HepG2 (cell line): ENCODE results near the gene SYT7. TPM values are rescaled to one million over a fixed set of nuclear protein-coding genes. Genes with fewer than 3 reads are reported as not detected.

Experiments used
- ATAC-seq: fragments of 200-7000 bp; cut with Tn5 transposase; 3 replicates; pipeline ENCODE4 v1.9.1; 2020; ENCODE audit warnings: mild to moderate bottlenecking, moderate library complexity
- BruUV-seq: library from RNA; stranded (reverse); fragments of 400-500 nt; replicated peaks from 2 replicates; lab custom pipeline; 2021; lab: Mats Ljungman, UMichigan
- CTCF ChIA-PET: fragments of 300-600 bp; formaldehyde crosslinking; extraction: SDS; loops from one replicate; lab custom pipeline; 2021; ENCODE audit warnings: low total read pairs, inconsistent platforms, low intra/inter-chr PET ratio; lab: Yijun Ruan, JAX
- POLR2A ChIA-PET: fragments of 350-600 bp; sonication (Branson Sonifier 250); formaldehyde crosslinking; loops from one replicate; lab custom pipeline; 2020; ENCODE audit warnings: antibody characterized with exemption, inconsistent platforms; lab: Yijun Ruan, JAX
- DNase-seq: peaks from one replicate; pipeline ENCODE4 v3.0.0-alpha.2; 2015; ENCODE audit warnings: low spot score
- FAIRE-seq: peaks from 3 replicates; lab custom pipeline; 2011; peaks lifted over from hg19 to GRCh38; lab: Jason Lieb, UNC
- H2AFZ ChIP-seq: one replicate; pipeline ENCODE4 v1.6.1; 2011; ENCODE audit warnings: low read length, inconsistent platforms
- H3K27ac ChIP-seq: fragments of 300-600 bp; 3 replicates; pipeline ENCODE4 v1.8.0; 2011; ENCODE audit warnings: mixed run types, mild to moderate bottlenecking, mixed read lengths, low read length, inconsistent platforms; ENCODE audit not compliant: insufficient read depth; ENCODE audit errors: extremely low read length
- H3K27me3 ChIP-seq, 2 experiments: fragments of 200-600 bp in 1 of 2; 2 replicates in 1 of 2; 3 replicates in 1 of 2; pipeline versions ENCODE4 v1.6.0 to v1.8.0; 2011; ENCODE audit warnings: low read length in 2 of 2, mild to moderate bottlenecking in 2 of 2, moderate library complexity in 2 of 2, inconsistent platforms in 1 of 2; ENCODE audit not compliant: insufficient read depth in 2 of 2, control insufficient read depth in 1 of 2
- H3K36me3 ChIP-seq, 2 experiments: fragments of 200-600 bp in 1 of 2; replicated peaks in 1 of 2; 2 replicates in 1 of 2; 3 replicates in 1 of 2; pipeline versions ENCODE4 v1.5.1 to v1.8.0; 2011; ENCODE audit warnings: low read length in 2 of 2, inconsistent platforms in 1 of 2; ENCODE audit not compliant: insufficient read depth in 2 of 2, control insufficient read depth in 1 of 2
- H3K4me1 ChIP-seq: 2 replicates; pipeline ENCODE4 v1.5.1; 2012; ENCODE audit warnings: low read length, inconsistent platforms; ENCODE audit not compliant: insufficient read depth
- H3K4me2 ChIP-seq: 2 replicates; pipeline ENCODE4 v1.6.0; 2011; ENCODE audit warnings: low read depth, low read length, inconsistent platforms
- H3K4me3 ChIP-seq, 3 experiments: fragments of 200-600 bp in 1 of 3; sonication (generic), shearing (Covaris generic) in 1 of 3; replicated peaks in 1 of 3; 2 replicates each; pipeline ENCODE4 v1.5.1; 2011 to 2016; ENCODE audit warnings: low read length in 3 of 3, inconsistent platforms in 2 of 3, low read depth in 2 of 3, mild to moderate bottlenecking in 2 of 3, control low read depth in 1 of 3, mixed read lengths in 1 of 3; ENCODE audit not compliant: insufficient read depth in 1 of 3
- H3K79me2 ChIP-seq: one replicate; pipeline ENCODE4 v1.6.1; 2011; ENCODE audit warnings: low read length, inconsistent platforms; ENCODE audit not compliant: insufficient read depth
- H3K9ac ChIP-seq: 2 replicates; pipeline ENCODE4 v1.6.0; 2011; ENCODE audit warnings: mild to moderate bottlenecking, low read depth, low read length, inconsistent platforms; ENCODE audit not compliant: insufficient read depth
- H3K9me3 ChIP-seq: 2 replicates; pipeline ENCODE4 v1.5.1; 2012; ENCODE audit warnings: mild to moderate bottlenecking, low read length
- H4K20me1 ChIP-seq: 2 replicates; pipeline ENCODE4 v1.6.0; 2011; ENCODE audit warnings: inconsistent platforms, mild to moderate bottlenecking, low read length, moderate library complexity; ENCODE audit not compliant: insufficient read depth
- CAMTA2 ChIP-seq: sonication (generic); formaldehyde crosslinking; IDR thresholded peaks from 2 replicates; pipeline ENCODE4 v1.4.0; 2020; ENCODE audit warnings: mild to moderate bottlenecking, missing genetic modification reagents, borderline replicate concordance
- CTCF ChIP-seq: sonication (generic); formaldehyde crosslinking; IDR thresholded peaks from 2 replicates; pipeline ENCODE4 v1.5.0; 2020; ENCODE audit warnings: mild to moderate bottlenecking, missing genetic modification reagents, moderate library complexity
- MAZ ChIP-seq, 2 experiments: sonication (generic) in 1 of 2; formaldehyde crosslinking in 1 of 2; IDR thresholded peaks; 2 replicates each; pipeline versions ENCODE4 v1.5.0 to v1.6.1; 2012 to 2020; ENCODE audit warnings: low read depth in 2 of 2, mild to moderate bottlenecking in 2 of 2, borderline replicate concordance in 1 of 2, improper control_type of control experiment in 1 of 2, low read length in 1 of 2, missing genetic modification reagents in 1 of 2, moderate library complexity in 1 of 2
- MED13 ChIP-seq: sonication (generic); formaldehyde crosslinking; IDR thresholded peaks from 2 replicates; pipeline ENCODE4 v1.5.0; 2020; ENCODE audit warnings: missing genetic modification reagents
- MYC ChIP-seq: sonication (generic); formaldehyde crosslinking; IDR thresholded peaks from 2 replicates; pipeline ENCODE4 v1.9.0; 2021; ENCODE audit warnings: missing genetic modification reagents, borderline replicate concordance
- NFKB2 ChIP-seq: sonication (generic); formaldehyde crosslinking; IDR thresholded peaks from 2 replicates; pipeline ENCODE4 v1.4.0; 2020; ENCODE audit warnings: missing genetic modification reagents, borderline replicate concordance
- SRF ChIP-seq: IDR thresholded peaks from 2 replicates; pipeline ENCODE4 v1.6.1; 2011; ENCODE audit warnings: mild to moderate bottlenecking, low read depth, low read length, moderate library complexity
- STAG1 ChIP-seq: sonication (generic); formaldehyde crosslinking; IDR thresholded peaks from 2 replicates; pipeline ENCODE4 v1.4.0; 2020; ENCODE audit warnings: missing genetic modification reagents
- TBX2 ChIP-seq: sonication (generic); formaldehyde crosslinking; IDR thresholded peaks from 2 replicates; pipeline ENCODE4 v1.5.0; 2020; ENCODE audit warnings: missing genetic modification reagents, mild to moderate bottlenecking, borderline replicate concordance
- TGIF2 ChIP-seq: IDR thresholded peaks from 2 replicates; pipeline ENCODE4 v1.6.1; 2016; ENCODE audit warnings: control low read depth, missing compliant biosample characterization
- ZNF468 ChIP-seq: sonication (generic); formaldehyde crosslinking; IDR thresholded peaks from 2 replicates; pipeline ENCODE4 v1.8.0; 2022; ENCODE audit warnings: mild to moderate bottlenecking, moderate library complexity, missing genetic modification reagents
- ZNF574 ChIP-seq: sonication (generic); formaldehyde crosslinking; IDR thresholded peaks from 2 replicates; pipeline ENCODE4 v1.4.0; 2020; ENCODE audit warnings: missing genetic modification reagents
- ZNF687 ChIP-seq: sonication (generic); formaldehyde crosslinking; IDR thresholded peaks from 2 replicates; pipeline ENCODE4 v1.5.1; 2020; ENCODE audit warnings: mild to moderate bottlenecking, missing genetic modification reagents, moderate library complexity
- ZNF703 ChIP-seq: sonication (generic); formaldehyde crosslinking; IDR thresholded peaks from 2 replicates; pipeline ENCODE4 v1.5.1; 2020; ENCODE audit warnings: missing genetic modification reagents, mild to moderate bottlenecking, moderate library complexity, borderline replicate concordance
- WGBS: methylation state at CpG from one replicate; pipeline ENCODE4 v1.1.6; 2017; ENCODE audit warnings: low lambda C conversion rate; 5-methylcytosine and 5-hydroxymethylcytosine counted together
- in situ Hi-C: cut with HindIII; loops from 2 replicates; pipeline ENCODE4 v1.10.0; 2017; ENCODE audit warnings: low pct_unique_long_range_greater_than_20kb; ENCODE audit not compliant: extremely low pct_ligation_motif_present
- intact Hi-C: fragments of 100-400 bp; cut with micrococcal nuclease; formaldehyde crosslinking; loops from one replicate; pipeline ENCODE4 v1.10.0; 2022; ENCODE audit not compliant: unreplicated experiment
- polyA plus RNA-seq, 8 experiments: library from polyadenylated mRNA; depleted of rRNA in 3 of 8; stranded (reverse) in 7 of 8; unstranded in 1 of 8; fragments of >200 nt; fragmentation: Illumina TruSeq in 4 of 8; extraction: Trizol in 4 of 8; gene quantifications; 2 replicates each; pipeline versions ENCODE4 v1.2.1 to v1.2.3, GENCODE V29; 2011 to 2016; ENCODE audit warnings: low read depth in 4 of 8, missing spikeins in 1 of 8, mixed read lengths in 1 of 8; ENCODE audit not compliant: insufficient read depth in 1 of 8
- total RNA-seq, 5 experiments: library from RNA; depleted of rRNA; stranded (reverse); fragments of >200 nt; fragmentation: Illumina TruSeq; extraction: Trizol; gene quantifications; 2 replicates each; pipeline ENCODE4 v1.2.3, GENCODE V29; 2016; ENCODE audit warnings: low read depth in 1 of 5

The SYT7 gene
- total and polyA plus RNA-seq, 2 of the 13 experiments (the other 11 are each of a cell fraction or from before 2014, with no cell fraction given): 1.4 to 4.4 TPM

GRCh38 chr11:61482513-61482912 lies 98.4 kb downstream of the SYT7 start:
- no peak overlapping the region for H3K27ac ChIP-seq
- H2AFZ ChIP-seq: no peak overlapping the region
- no peak overlapping the region; a peak in 1 of 6 replicates for H3K4me3 ChIP-seq
- no peaks in the 10 kb centered on the region for H3K79me2 ChIP-seq
- H3K36me3 ChIP-seq: no peaks in the 10 kb centered on the region
- peaks cover 42% of the 10 kb centered on the region for H3K4me1 ChIP-seq
- DNase-seq (no peak), ATAC-seq (peak; percentile 76), FAIRE-seq (no peak)
- intact Hi-C loops: no loop called here
- WGBS: 14% methylated on average over 1 of the region's 7 CpGs
- peaks cover 2 to 48% of the 10 kb centered on the region in 2 experiments for H3K27me3 ChIP-seq
- peak overlapping the region; percentile 22 for H3K4me2 ChIP-seq
- no peaks in the 10 kb centered on the region for H4K20me1 ChIP-seq
- no peak overlapping the region for H3K9ac ChIP-seq
- POLR2A ChIA-PET: no interaction called here
- no peaks in the 10 kb centered on the region for H3K9me3 ChIP-seq
- BruUV-seq: no TSS peak
- TF ChIP-seq TGIF2 (CRISPR knock-in tag) (no peak), ZNF468 (CRISPR knock-in tag) (no peak), TBX2 (CRISPR knock-in tag) (no peak), MYC (0 out of 2 replicates have a peak, but pooled peaks have one; percentile 28), CAMTA2 (CRISPR knock-in tag) (no peak), ZNF703 (CRISPR knock-in tag) (no peak), STAG1 (CRISPR knock-in tag) (peak; percentile 17; the same call in 1 of the 2 replicates), NFKB2 (CRISPR knock-in tag) (0 out of 2 replicates have a peak, but pooled peaks have one; percentile 33), MAZ (IDR thresholded peaks at IDR 0.05; ENCODE audit: borderline replicate concordance, low read depth, low read length) (no peak), MAZ (CRISPR knock-in tag; IDR thresholded peaks at IDR 0.05; ENCODE audit: low read depth) (peak; percentile 30; the same call in 1 of the 2 replicates), MED13 (no peak), ZNF687 (CRISPR knock-in tag) (peak; percentile 40; the same call in 1 of the 2 replicates), CTCF (CRISPR knock-in tag) (peak; percentile 78), SRF (no peak), ZNF574 (CRISPR knock-in tag) (0 out of 2 replicates have a peak, but pooled peaks have one; percentile 28)
- CTCF ChIA-PET: no interaction called here
- in situ Hi-C loops: no loop called here
